Measurements from ENCODE around the gene MBP.

MBP gene

DNA sequence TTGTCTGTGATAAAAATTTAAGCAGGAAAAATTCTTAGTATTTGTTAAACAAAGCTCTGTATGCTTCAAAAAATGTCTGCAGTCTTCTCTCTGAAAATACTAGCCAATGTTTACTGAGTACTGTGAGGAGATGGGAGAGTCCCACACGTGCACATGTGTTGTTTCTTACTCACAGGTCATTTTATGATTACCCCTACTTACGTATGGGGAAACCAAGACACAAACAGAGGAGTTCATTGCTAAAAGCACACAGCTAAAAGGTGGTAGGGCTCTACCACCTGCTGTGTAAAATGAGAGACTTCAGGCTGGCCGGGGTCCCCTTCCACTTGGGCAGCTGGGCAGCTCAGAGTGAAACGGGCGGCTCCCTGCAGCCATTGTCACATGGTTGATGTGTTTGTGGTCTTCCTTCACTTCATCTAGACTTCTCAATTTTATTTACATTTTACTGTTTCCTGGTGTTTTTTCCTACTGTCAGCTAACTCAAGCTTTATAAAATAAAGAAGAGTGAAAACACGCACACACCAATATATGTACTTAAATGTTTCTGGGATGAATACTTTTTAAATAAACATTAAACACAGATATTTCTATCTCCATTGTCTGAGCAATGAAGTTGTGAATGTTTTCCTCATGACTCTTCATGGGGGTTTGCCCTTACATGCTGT lies 71.2 kb downstream of the MBP start:
- DNase-seq, result peak; percentile 52

DNA sequence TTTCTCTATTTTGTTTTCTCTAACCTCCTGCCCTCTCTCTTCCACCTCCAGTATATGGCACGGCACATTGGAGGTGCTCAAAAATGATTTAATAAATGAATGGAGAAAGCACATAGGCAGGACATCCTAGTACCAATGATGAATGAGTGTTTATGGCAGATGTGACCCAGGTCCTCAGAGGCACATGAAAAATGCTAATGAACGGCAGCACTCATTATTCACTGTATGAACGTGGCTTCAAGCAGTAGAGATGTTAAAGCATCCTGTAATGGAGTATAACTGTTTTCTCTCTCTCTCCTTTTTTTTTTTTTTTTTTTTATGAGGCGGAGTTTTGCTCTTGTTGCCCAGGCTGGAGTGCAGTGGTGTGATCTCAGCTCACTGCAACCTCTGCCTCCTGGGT lies 72.4 kb downstream of the MBP start:
- DNase-seq, result no peak

GRCh38 chr18:77059294-77059916 lies 73.2 kb downstream of the MBP start:
- peak; percentile 73 for DNase-seq

- DNase-seq, result no peak
Measured at GRCh38 chr18:77058290-77058835, 74.2 kb downstream of the MBP start.

DNA sequence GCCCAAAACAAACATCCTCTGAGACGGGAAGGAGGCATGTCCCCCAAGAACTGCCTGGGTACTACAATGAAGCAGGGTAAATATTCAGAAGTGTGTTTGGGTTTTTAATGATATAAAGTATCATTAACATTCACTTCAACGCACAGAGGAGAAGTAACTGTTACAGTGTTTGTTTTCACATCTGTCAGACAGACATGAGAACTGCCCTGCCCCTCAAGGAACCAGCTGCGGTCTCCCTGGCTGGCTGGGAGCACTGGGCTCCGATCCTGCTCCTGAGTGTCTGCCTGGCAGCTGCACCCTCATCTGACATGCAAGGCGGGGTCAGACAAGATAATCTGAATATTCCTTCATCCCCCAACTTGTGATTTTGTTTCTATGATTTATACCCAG lies 75.6 kb downstream of the MBP start:
- no peak for DNase-seq

- no peak for DNase-seq
Measured at GRCh38 chr18:77056344-77057005, 76.1 kb downstream of the MBP start.

GRCh38 chr18:77055429-77056300 lies 76.9 kb downstream of the MBP start:
- DNase-seq, result peak; percentile 51

- DNase-seq, result peak; percentile 97
Measured at GRCh38 chr18:77054606-77055428, 77.8 kb downstream of the MBP start.

- peak; percentile 72 for DNase-seq
Measured at GRCh38 chr18:77054288-77054605, 78.3 kb downstream of the MBP start.

DNA sequence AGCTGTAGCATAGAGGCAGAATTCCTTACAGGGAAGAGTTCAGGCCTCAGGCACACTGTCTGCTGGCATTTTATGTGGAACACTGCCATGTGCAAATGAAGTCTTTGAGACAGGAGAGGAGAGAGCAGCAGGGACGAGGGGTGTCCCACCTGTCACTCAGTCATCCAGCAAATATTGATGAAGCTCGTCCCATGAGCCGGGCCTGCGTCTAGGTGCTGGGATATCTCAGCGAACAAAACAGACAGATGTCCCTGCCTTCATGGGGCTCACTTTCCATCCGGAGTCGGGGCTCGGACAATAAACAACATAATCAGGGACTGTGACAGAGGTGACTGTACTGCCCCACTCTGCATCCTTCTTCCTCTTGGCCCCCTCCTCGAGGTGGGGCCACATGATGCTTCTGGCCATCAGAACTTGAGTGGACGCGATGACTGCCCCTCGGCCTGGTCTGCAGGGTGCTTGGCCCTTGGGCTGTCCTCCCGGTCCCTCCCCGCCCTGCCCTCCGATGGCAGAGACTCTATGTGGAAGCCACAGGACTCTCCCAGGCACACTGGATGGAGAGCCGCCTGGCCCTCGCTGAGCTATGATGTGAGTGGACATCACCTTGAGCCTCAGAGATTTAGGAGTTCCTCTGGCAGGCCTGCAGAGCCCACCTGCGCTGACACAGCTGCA lies 78.8 kb downstream of the MBP start:
- DNase-seq, result no peak

- no peak for DNase-seq
Measured at GRCh38 chr18:77052983-77053309, 79.6 kb downstream of the MBP start.

GRCh38 chr18:77052297-77052982 lies 80.1 kb downstream of the MBP start:
- DNase-seq, result no peak

- no peak for DNase-seq
Measured at GRCh38 chr18:77051581-77052296, 80.8 kb downstream of the MBP start.

DNA sequence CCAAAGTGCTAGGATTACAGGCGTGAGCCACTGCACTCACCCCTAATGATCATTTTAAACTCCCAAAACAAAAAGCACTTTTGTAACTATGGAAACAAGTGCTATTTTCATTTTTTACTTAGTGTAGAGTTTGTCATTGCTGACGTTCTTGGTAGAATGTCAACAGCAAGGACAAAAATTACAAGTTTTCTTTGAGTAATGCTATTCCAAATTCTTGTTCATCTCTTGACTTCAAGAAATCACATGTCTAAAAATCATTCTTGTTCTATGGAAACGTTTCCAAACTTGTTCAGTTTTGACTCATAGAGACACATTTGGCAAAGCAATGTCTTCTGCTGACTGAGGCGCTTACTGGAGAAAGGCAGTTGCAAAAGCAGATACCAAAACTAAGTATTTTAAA lies 82.6 kb downstream of the MBP start:
- peak; percentile 55 for DNase-seq

GRCh38 chr18:77047803-77048419 lies 84.7 kb downstream of the MBP start:
- no peak for DNase-seq

- no peak for DNase-seq
Measured at GRCh38 chr18:77046994-77047393, 85.6 kb downstream of the MBP start.

DNA sequence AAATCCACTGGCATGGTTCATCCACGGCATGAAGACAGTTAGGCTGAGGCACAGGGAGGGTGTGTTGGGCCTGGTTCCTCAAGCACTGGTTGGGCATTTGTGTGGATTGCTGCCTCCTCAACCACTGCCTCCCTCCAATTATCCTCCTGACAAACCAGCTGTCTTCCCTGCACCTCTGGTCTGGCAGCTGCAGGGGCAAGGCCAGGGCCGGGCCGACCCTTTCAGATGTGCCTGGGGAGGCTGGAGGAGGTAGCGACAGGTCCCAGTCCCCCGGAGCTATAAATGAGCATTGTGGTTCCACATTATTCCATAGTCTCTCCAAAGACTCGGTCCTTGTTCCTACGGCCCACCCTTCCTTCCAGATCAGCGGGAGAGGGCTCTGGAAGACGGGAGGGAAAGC lies 86.2 kb downstream of the MBP start:
- DNase-seq, result no peak

DNA sequence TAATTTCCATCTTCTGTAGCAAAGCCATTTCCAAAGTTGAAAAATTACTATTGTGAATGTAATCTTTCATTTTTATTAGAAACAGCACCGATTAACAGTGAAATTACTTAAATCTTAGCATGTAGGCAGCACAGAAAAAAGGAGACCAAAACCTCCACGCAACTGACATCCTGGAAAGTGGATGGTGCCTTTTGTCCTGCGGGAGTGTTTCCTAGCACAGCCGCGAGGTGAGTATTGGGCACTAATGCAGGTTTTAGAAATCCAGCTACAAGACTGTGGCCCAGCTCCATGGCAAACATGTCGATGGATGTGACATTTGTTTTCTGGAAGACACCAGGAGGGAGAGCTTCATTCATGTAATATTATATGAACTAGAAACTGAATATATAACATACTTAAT lies 86.9 kb downstream of the MBP start:
- no peak for DNase-seq

DNA sequence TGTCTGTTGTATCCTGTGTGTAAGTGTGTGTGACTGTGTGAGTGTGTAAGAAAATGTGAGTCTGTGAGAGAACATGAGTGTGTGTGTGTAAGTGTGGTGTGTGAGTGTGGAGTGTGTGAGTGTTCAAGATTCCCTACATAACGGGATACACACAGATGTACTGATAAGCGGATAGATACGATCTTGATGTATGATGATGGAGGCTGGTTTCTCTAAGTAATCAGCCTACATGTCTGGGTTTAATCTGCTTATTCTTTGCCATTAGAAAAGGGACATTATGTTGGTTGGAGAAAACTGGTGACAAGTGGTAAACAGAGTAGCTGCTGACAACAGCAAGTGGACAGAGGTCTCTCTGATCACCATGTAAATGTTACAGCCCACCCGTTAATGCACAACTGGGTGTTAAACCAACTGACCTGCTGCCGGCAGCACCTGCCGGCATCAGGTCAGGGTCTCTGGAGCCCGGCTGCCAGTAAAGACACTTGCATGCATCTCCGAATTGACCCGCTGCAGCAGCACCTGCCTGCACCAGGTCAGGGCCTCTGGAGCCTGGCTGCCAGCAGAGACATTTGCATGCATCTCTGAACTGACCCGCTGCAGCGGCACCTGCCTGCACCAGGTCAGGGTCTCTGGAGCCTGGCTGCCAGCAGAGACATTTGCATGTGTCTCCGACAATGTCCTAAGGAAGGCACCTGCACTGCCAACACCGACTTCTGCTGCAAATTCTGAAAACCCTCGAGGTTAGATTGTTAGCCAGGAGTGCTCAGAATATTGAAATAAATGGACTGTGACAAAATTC lies 87.5 kb downstream of the MBP start:
- no peak for DNase-seq
